Measurements from ENCODE around the gene CEP350. TPM values are rescaled to one million over a fixed set of nuclear protein-coding genes. Genes with fewer than 3 reads are reported as not detected.

CEP350 gene
- polyA plus RNA-seq, 1 donor (not counting 4 experiments of a cell fraction or from before 2014, with no cell fraction given) = 12.0 TPM

- FAIRE-seq (no peak), DNase-seq (ENCODE audit: low read depth, low spot score) (no peak)
- TF ChIP-seq CTCF (optimal IDR thresholded peaks at IDR 0.05 in 1 of 3, IDR thresholded peaks at IDR 0.05 in 1 of 3, conservative IDR thresholded peaks at IDR 0.05 in 1 of 3; ENCODE audit: extremely low read depth in 1 of 3, insufficient read depth in 2 of 3, low read length in 3 of 3) = no peak
- no peak for TF ChIP-seq EZH2 (IDR thresholded peaks at IDR 0.05; ENCODE audit: low read length)
- Histone ChIP-seq H2AFZ (ENCODE audit: control insufficient read depth, low read length) (no peak overlapping the region), H3K9me1 (ENCODE audit: control insufficient read depth, extremely low read depth, insufficient read depth, low read length) (no peaks in the 10 kb centered on the region), H3K79me2 (ENCODE audit: control insufficient read depth, insufficient read depth, low read length) (peaks cover 19% of the 10 kb centered on the region), H3K9ac (ENCODE audit: control insufficient read depth, extremely low read depth, insufficient read depth, low read length) (no peak overlapping the region), H3K36me3 (ENCODE audit: control insufficient read depth in 2 of 2, extremely low read depth in 1 of 2, insufficient read depth in 2 of 2, low read length in 2 of 2) (no peaks in the 10 kb centered on the region), H3K27ac (ENCODE audit: control insufficient read depth, insufficient read depth, low read length) (no peak overlapping the region), H3K4me3 (ENCODE audit: control insufficient read depth in 2 of 3, extremely low read depth in 1 of 3, insufficient read depth in 2 of 3, low read depth in 1 of 3, low read length in 3 of 3) (no peak overlapping the region), H3K4me1 (ENCODE audit: control insufficient read depth, extremely low read depth, insufficient read depth, low read length) (peaks cover 5% of the 10 kb centered on the region), H3K27me3 (ENCODE audit: control insufficient read depth, extremely low read depth, insufficient read depth, low read length) (no peaks in the 10 kb centered on the region), H3K4me2 (ENCODE audit: control insufficient read depth, extremely low read depth, insufficient read depth, low read depth, low read length) (no peak overlapping the region), H4K20me1 (ENCODE audit: control insufficient read depth, extremely low read depth, insufficient read depth, low read length) (no peaks in the 10 kb centered on the region), H3K9me3 (ENCODE audit: control insufficient read depth, low read depth, low read length) (no peaks in the 10 kb centered on the region)
- dilution Hi-C loops (cut with MboI; ENCODE audit: extremely low pct_ligation_motif_present, low sequenced_read_pairs) = no loop called here
Observed at GRCh38 chr1:179951383-179952144, 3.0 kb upstream of the CEP350 start.

GRCh38 chr1:179952186-179952585, 2.4 kb upstream of the CEP350 start:
- H2AFZ ChIP-seq (ENCODE audit: control insufficient read depth, low read length) = no peak overlapping the region
- H3K9ac ChIP-seq (ENCODE audit: control insufficient read depth, extremely low read depth, insufficient read depth, low read length) = no peak overlapping the region
- H3K4me1 ChIP-seq (ENCODE audit: control insufficient read depth, extremely low read depth, insufficient read depth, low read length) = peaks cover 6% of the 10 kb centered on the region
- DNase-seq (ENCODE audit: low read depth, low spot score) (no peak), FAIRE-seq (no peak)
- H3K4me3 ChIP-seq (ENCODE audit: control insufficient read depth in 2 of 3, extremely low read depth in 1 of 3, insufficient read depth in 2 of 3, low read depth in 1 of 3, low read length in 3 of 3) = no peak overlapping the region
- TF ChIP-seq EZH2 (IDR thresholded peaks at IDR 0.05; ENCODE audit: low read length) = no peak
- no peak for TF ChIP-seq CTCF (optimal IDR thresholded peaks at IDR 0.05 in 1 of 3, IDR thresholded peaks at IDR 0.05 in 1 of 3, conservative IDR thresholded peaks at IDR 0.05 in 1 of 3; ENCODE audit: extremely low read depth in 1 of 3, insufficient read depth in 2 of 3, low read length in 3 of 3)
- dilution Hi-C loops (cut with MboI; ENCODE audit: extremely low pct_ligation_motif_present, low sequenced_read_pairs) = no loop called here
- H3K27ac ChIP-seq (ENCODE audit: control insufficient read depth, insufficient read depth, low read length) = no peak overlapping the region
- no peaks in the 10 kb centered on the region for H3K27me3 ChIP-seq (ENCODE audit: control insufficient read depth, extremely low read depth, insufficient read depth, low read length)
- H3K9me1 ChIP-seq (ENCODE audit: control insufficient read depth, extremely low read depth, insufficient read depth, low read length) = no peaks in the 10 kb centered on the region
- peaks cover 26% of the 10 kb centered on the region for H3K79me2 ChIP-seq (ENCODE audit: control insufficient read depth, insufficient read depth, low read length)
- no peaks in the 10 kb centered on the region for H3K36me3 ChIP-seq (ENCODE audit: control insufficient read depth in 2 of 2, extremely low read depth in 1 of 2, insufficient read depth in 2 of 2, low read length in 2 of 2)
- no peaks in the 10 kb centered on the region for H4K20me1 ChIP-seq (ENCODE audit: control insufficient read depth, extremely low read depth, insufficient read depth, low read length)
- H3K4me2 ChIP-seq (ENCODE audit: control insufficient read depth, extremely low read depth, insufficient read depth, low read depth, low read length) = no peak overlapping the region
- no peaks in the 10 kb centered on the region for H3K9me3 ChIP-seq (ENCODE audit: control insufficient read depth, low read depth, low read length)

Measured in keratinocyte (primary cell).